HepG2 (cell line): Measurements from ENCODE around the gene CYBC1. TPM values are rescaled to one million over a fixed set of nuclear protein-coding genes. Genes with fewer than 3 reads are reported as not detected.

ENCODE experiments used
- ATF7-NPFF ChIP-seq: sonication (generic); formaldehyde crosslinking; IDR thresholded peaks from 2 replicates; pipeline ENCODE4 v1.8.1; 2023; ENCODE audit warnings: mild to moderate bottlenecking, low read depth, missing genetic modification reagents, moderate library complexity
- BCLAF1 ChIP-seq: fragments of 450-650 bp; IDR thresholded peaks from 2 replicates; pipeline ENCODE4 v1.6.1; 2017; ENCODE audit warnings: mild to moderate bottlenecking
- E2F2 ChIP-seq: sonication (generic); formaldehyde crosslinking; IDR thresholded peaks from 2 replicates; pipeline ENCODE4 v1.4.0; 2020; ENCODE audit warnings: missing genetic modification reagents, borderline replicate concordance
- FIP1L1 ChIP-seq: fragments of 200-400 bp; formaldehyde crosslinking; IDR thresholded peaks from 2 replicates; pipeline ENCODE4 v1.6.1; 2018; ENCODE audit warnings: low read depth, mild to moderate bottlenecking, low read length, moderate library complexity, borderline replicate concordance; ENCODE audit not compliant: insufficient read depth
- HMGA1 ChIP-seq: sonication (generic); formaldehyde crosslinking; conservative IDR thresholded peaks from 2 replicates; pipeline ENCODE4 v1.4.0; 2020; ENCODE audit warnings: missing genetic modification reagents
- KMT2A ChIP-seq: sonication (generic); formaldehyde crosslinking; IDR thresholded peaks from 2 replicates; pipeline ENCODE4 v1.4.0; 2020; ENCODE audit warnings: missing genetic modification reagents
- MTF2 ChIP-seq: sonication (generic); formaldehyde crosslinking; IDR thresholded peaks from 2 replicates; pipeline ENCODE4 v1.5.0; 2020; ENCODE audit warnings: missing genetic modification reagents, borderline replicate concordance
- RBM22 ChIP-seq: fragments of 200-400 bp; formaldehyde crosslinking; optimal IDR thresholded peaks from 2 replicates; pipeline ENCODE3; 2017; ENCODE audit warnings: mild to moderate bottlenecking, low read length, moderate library complexity
- SALL2 ChIP-seq: sonication (generic); formaldehyde crosslinking; IDR thresholded peaks from 2 replicates; pipeline ENCODE4 v1.8.1; 2023; ENCODE audit warnings: mild to moderate bottlenecking, missing genetic modification reagents, inconsistent platforms
- TBX2 ChIP-seq: sonication (generic); formaldehyde crosslinking; IDR thresholded peaks from 2 replicates; pipeline ENCODE4 v1.5.0; 2020; ENCODE audit warnings: missing genetic modification reagents, mild to moderate bottlenecking, borderline replicate concordance
- TFE3 ChIP-seq: IDR thresholded peaks from 2 replicates; pipeline ENCODE4 v1.6.1; 2016
- THRA ChIP-seq: sonication (generic); formaldehyde crosslinking; IDR thresholded peaks from 2 replicates; pipeline ENCODE4 v1.4.0; 2020; ENCODE audit warnings: missing genetic modification reagents, borderline replicate concordance
- TSC22D2 ChIP-seq: sonication (generic); formaldehyde crosslinking; IDR thresholded peaks from 2 replicates; pipeline ENCODE4 v1.5.1; 2020; ENCODE audit warnings: missing genetic modification reagents, mild to moderate bottlenecking, borderline replicate concordance
- ZNF224 ChIP-seq: sonication (generic); formaldehyde crosslinking; IDR thresholded peaks from 2 replicates; pipeline ENCODE4 v1.5.0; 2020; ENCODE audit warnings: mild to moderate bottlenecking, missing genetic modification reagents
- polyA plus RNA-seq, 8 experiments: library from polyadenylated mRNA; depleted of rRNA in 3 of 8; stranded (reverse) in 7 of 8; unstranded in 1 of 8; fragments of >200 nt; fragmentation: Illumina TruSeq in 4 of 8; extraction: Trizol in 4 of 8; gene quantifications; 2 replicates each; pipeline versions ENCODE4 v1.2.1 to v1.2.3, GENCODE V29; 2011 to 2016; ENCODE audit warnings: low read depth in 4 of 8, missing spikeins in 1 of 8, mixed read lengths in 1 of 8; ENCODE audit not compliant: insufficient read depth in 1 of 8
- total RNA-seq, 5 experiments: library from RNA; depleted of rRNA; stranded (reverse); fragments of >200 nt; fragmentation: Illumina TruSeq; extraction: Trizol; gene quantifications; 2 replicates each; pipeline ENCODE4 v1.2.3, GENCODE V29; 2016; ENCODE audit warnings: low read depth in 1 of 5

The CYBC1 gene
- total and polyA plus RNA-seq, 2 of the 13 experiments (the other 11 are each of a cell fraction or from before 2014, with no cell fraction given), result 43.4 to 44.1 TPM

GRCh38 chr17:82494236-82495055 is 43.9 kb upstream of the CYBC1 start (continued):
- TF ChIP-seq BCLAF1 (no peak), SALL2 (CRISPR knock-in tag) (peak; percentile 91), TBX2 (peak; percentile 86), MTF2 (CRISPR knock-in tag) (0 out of 2 replicates have a peak, but pooled peaks have one; percentile 71), RBM22 (peak; percentile 100), ATF7-NPFF (peak; percentile 90), TSC22D2 (CRISPR knock-in tag) (peak; percentile 97; the same call in 1 of the 2 replicates), ZNF224 (CRISPR knock-in tag) (peak; percentile 99), KMT2A (CRISPR knock-in tag) (peak; percentile 87), THRA (CRISPR knock-in tag) (peak; percentile 83), FIP1L1 (0 out of 2 replicates have a peak, but pooled peaks have one; percentile 26), HMGA1 (CRISPR knock-in tag) (no peak), TFE3 (peak; percentile 61), E2F2 (0 out of 2 replicates have a peak, but pooled peaks have one; percentile 75)
